Fibroblast of peridontal ligament (primary cell): ENCODE results near the gene CERT1.
"Not testable (repeated sequence)": the region's sequence is repeated elsewhere in the genome, so short reads cannot be mapped to it uniquely, and the experiment has no call there.

Experiments
- DNase-seq: peaks from one replicate; pipeline ENCODE4 v3.0.0-alpha.2; 2010; ENCODE audit errors: extremely low read depth

CERT1 gene

GRCh38 chr5:75524071-75524470 lies 12.6 kb upstream of the CERT1 start:
- no peak for DNase-seq

DNA sequence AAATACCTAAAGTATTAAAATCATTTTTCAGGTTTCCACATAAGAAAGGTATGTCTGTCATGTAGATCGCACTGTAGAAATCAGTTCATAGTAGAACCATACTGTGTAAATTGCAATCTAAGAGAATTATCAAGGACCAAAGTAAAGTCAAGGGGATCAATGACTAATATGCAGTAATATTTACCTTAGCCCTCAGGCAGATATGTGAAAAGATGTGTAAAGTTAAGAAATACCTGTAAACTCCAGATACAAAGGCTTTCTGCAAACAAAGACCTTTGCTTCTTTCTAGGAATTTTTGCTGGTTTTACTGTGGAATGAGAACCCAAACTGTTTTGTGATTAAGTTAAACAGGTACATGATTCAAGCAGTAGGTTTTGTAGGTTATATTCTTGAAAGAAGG lies 11.8 kb upstream of the CERT1 start:
- DNase-seq: no peak

- no peak for DNase-seq
Observed at GRCh38 chr5:75522542-75522941, 11.1 kb upstream of the CERT1 start.

- no peak for DNase-seq
Observed at GRCh38 chr5:75522025-75522424, 10.6 kb upstream of the CERT1 start.

DNA sequence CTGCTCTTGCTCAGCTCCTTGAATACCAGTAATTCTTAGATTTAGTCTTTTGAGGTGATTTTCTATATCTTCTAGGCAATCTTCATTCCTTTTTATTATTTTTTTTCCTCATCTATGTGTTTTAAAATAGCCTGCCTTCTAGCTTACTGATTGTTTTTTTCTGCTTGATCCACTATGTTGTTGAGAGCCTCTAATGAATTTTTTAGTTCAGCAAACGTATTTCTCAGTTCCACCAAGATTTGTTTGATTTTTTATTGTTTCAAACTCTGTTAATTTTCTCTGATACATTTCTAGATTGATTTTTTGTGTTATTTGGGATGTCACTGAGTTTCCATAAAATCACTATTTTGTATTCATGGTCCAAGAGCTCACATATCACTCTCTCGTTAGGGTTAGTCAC lies 9.8 kb upstream of the CERT1 start:
- no peak for DNase-seq

DNA sequence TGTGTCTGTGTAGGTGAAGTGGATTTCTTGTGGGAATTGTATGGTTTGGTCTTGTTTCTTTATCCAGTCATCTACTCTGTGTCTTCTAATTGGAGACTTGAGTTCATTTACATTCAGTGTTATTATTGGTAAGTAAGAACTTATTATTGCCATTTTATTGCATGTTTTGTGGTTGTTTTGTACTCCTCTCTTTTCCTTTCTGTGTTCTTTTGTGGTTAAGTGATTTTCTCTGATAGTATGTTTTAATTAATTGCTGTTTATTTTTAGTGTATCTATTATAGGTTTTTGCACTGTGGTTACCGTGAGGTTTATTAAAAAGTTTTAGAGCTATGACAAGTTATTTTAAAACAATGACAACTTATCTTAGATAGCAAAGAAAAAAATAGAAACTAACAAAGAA lies 8.3 kb upstream of the CERT1 start:
- DNase-seq: no peak

DNA sequence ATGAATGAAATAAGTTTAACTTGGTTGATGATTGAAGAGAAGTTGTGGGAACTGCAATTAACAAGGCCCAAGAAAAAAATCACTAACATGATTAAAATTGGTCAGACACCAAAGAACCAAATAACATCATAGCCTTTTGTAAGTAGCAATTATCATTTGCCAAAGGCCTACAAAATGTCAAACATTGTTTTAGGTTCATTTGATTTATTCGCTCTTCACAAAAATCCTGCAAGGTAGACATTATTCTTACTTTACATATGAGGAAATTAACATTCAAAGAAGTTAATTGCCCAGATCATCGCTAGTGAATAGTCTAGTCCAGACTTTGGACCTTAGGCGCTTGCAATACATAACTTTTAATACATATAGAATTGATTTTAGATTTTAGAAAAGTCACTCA lies 2.9 kb upstream of the CERT1 start:
- no peak for DNase-seq

- no peak for DNase-seq
Observed at GRCh38 chr5:75513841-75514240, 2.4 kb upstream of the CERT1 start.

DNA sequence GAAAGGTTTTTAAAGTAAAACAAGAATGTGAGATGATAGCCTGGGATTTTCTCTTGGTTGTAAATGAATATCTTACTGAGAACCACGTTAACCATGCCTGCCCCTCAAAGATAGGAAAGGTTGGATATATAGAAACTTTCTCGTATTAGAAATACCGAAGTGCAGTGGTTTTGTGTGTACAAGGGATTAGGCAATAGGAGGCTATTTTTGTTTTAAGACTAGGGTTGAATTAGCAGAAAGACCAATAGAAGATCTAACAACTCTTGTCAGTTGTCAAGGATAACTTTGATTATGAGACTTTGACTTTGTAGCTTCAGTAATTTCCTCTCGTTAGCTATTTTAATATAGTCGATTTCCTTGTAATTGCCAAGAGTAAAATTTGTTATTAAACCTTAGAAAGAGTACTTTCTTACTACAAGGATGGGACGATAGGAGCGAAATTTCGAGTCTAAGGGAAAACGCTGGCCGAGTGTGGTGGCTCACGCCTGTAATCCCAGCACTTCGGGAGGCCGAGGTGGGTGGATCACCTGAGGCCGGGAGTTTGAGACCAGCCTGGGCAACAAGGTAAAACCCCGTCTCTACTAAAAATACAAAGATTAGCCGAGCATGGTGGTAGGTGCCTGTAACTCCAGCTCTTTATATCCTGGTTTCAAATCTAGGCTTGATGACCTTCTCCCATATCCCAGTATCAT lies 1.1 kb upstream of the CERT1 start:
- no peak for DNase-seq

DNA sequence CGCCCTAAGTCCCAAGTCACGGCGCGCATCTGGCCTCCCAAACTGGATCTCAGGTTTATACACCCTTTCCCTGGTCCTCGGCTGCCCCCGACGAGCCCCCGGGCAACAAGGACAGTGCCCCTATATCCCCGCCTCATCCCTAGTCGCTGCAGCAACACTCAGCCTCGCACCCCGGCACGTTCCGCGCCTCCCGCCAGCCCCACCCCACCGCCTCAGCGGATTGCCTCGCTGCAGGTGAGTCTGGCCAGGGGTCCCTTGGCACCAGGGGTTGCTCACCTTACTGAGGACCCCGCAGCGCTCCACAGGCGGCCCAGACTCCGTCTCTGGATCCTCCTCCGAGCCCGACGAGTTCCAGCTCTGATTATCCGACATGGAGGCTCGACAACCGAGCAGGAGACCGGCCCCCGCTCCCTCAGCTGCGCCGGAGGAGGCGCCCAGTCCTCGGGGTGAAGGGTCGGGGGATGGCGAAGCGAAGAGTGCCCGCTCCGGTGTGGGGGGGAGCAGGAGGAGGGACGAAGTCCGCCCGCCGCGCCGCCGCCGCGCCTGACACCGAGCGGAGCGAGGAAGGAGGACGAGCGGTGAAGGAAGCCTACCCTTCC lies 494 bp downstream of the CERT1 start:
- peak; percentile 31 for DNase-seq

DNA sequence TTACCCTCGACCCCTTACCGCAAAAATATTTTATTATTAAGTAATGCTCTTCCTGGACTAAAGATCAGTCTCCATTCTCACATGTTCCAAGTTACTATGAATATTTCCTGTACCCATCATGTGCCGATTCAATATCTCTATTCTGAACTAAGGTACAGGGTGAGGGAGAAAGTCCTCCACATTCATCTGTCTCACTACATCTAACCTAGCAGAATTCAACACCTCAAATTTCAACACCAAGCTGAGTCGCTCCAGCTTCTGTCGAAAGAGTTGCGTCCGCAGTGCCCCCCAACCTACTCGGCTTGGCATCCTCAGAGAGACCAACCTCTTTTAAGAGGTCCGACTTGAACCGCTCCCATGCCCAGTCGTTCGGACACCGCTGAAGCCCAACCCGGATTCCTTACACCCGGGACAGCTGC lies 1.0 kb downstream of the CERT1 start:
- peak; percentile 38 for DNase-seq

GRCh38 chr5:75509956-75510355 lies 1.5 kb downstream of the CERT1 start:
- DNase-seq: peak; percentile 73

- DNase-seq: peak; percentile 23
Observed at GRCh38 chr5:75509546-75509945, 1.9 kb downstream of the CERT1 start.

DNA sequence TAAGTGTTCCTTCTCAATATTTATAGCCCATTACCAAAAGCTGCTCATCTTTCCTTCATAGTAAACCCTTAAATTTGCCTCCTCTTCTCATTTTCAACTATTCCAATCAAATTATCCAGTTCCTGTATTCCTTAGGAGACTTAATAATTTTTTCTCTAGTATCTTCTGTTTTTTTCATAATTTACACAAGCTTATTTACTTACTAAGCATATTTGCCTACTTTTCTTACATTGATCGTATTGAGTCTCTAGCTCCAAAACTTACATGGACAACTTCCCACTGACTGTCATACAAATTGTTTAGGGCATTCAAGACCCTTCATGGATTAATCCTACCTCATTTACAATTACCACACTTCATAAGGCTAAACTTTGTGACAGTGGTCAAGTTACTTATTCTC lies 3.6 kb downstream of the CERT1 start:
- DNase-seq: no peak

- not testable (repeated sequence) for DNase-seq
Observed at GRCh38 chr5:75505112-75505511, 6.3 kb downstream of the CERT1 start.

DNA sequence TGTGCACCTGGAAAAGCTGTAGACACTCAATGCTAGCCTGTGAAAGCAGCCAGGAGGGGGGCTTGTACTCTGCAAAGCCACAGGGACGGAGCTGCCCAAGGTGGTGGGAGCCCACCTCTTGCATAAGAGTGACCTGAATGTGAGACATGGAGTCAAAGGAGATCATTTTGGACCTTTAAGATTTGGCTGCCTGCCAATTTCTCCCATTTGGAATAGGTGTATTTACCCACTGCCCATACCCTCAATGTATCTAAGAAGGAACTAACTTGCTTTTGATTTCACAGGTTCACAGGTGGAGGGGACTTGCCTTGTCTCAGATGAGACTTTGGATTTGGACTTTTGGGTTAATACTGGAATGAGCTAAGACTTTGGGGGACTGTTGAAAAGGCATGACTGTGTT lies 12.6 kb downstream of the CERT1 start:
- not testable (repeated sequence) for DNase-seq

- DNase-seq: no peak
Observed at GRCh38 chr5:75498208-75498777, 13.1 kb downstream of the CERT1 start.

DNA sequence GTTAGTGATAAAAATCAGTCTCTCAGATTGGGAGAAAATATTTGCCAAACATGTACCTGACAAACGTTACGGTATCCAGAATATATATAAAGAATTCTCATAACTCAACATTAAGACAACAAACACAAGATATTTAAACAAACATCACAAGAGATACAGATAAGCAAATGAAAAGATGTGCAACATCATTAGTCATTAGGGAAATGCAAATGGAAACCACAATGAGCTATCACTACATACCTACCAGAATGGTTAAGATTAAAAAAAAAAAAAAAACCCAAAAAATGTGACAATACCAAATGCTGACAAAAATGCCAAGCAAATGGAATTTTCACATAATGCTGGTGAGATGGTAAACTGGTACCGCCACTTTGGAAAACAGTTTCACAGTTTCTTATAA lies 15.4 kb downstream of the CERT1 start:
- DNase-seq: no peak

DNA sequence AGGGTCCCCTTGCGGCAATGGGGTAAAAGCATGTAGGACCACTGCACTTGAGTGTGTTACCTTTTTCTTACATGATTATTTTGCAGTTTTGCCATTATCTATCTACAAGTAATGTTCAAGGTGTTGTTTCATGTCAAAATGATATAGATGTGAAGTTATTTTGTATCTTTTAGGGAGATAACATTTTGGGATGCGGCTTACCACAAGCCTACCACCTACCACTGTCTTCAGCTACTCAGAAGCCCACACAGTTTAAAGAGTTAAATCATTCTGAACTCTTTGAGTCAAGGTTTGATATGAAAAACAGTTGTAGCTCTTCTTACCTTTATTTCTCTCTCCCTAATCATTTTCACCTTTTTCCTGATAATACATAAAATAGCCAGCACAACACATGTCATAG lies 19.8 kb downstream of the CERT1 start:
- DNase-seq: no peak

DNA sequence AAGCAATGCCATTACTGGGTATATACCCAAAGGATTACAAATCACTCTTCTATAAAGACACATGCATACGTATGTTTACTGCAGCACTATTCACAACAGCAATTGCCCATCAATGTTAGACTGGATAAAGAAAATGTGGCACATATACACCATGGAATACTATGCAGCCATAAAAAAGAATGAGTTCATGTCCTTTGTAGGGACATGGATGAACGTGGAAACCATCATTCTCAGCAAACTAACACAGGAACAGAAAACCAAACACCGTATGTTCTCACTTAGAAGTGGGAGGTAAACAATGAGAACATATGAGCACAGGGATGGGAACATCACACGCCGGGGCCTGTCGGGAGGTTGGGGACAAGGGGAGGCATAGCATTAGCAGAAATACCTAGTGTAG lies 21.6 kb downstream of the CERT1 start:
- not testable (repeated sequence) for DNase-seq

- no peak for DNase-seq
Observed at GRCh38 chr5:75484605-75485004, 26.8 kb downstream of the CERT1 start.

GRCh38 chr5:75482482-75482881 lies 28.9 kb downstream of the CERT1 start:
- no peak for DNase-seq

DNA sequence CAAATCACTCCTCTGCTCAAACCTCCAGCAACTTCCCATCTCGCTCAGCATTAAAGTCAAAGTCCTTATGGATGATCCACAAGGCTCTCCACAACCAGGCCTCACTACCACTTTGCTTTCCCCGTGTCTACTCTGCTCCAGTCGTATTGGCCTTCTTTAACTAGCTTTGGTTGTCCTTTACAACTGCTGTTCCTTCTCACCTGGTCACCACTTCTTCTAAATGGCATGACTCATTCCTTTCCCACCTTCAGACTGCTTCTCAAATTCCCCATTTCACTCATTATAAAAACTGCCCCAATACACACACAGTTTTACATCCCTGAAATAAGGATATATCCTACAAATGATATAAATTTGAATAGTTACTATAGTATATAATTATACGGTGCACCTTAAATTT lies 30.4 kb downstream of the CERT1 start:
- no peak for DNase-seq

GRCh38 chr5:75475364-75475763 lies 36.1 kb downstream of the CERT1 start:
- no peak for DNase-seq
